CD4-positive, alpha-beta T cell treated with Interleukin-17A for 4 hours (primary cell): ENCODE data around the gene MYOZ1.
A peak's percentile ranks its signal among the peaks of the same experiment; 100 is the strongest.
"Not testable (repeated sequence)": the region's sequence is repeated elsewhere in the genome, so short reads cannot be mapped to it uniquely, and the experiment has no call there.

ENCODE experiments used
- DNase-seq: peaks from one replicate; pipeline ENCODE4 v3.0.0-alpha.2; 2020; ENCODE audit warnings: mixed read lengths

MYOZ1 gene

GRCh38 chr10:73647211-73647874 lies 6.1 kb upstream of the MYOZ1 start:
- DNase-seq, result peak; percentile 44

DNA sequence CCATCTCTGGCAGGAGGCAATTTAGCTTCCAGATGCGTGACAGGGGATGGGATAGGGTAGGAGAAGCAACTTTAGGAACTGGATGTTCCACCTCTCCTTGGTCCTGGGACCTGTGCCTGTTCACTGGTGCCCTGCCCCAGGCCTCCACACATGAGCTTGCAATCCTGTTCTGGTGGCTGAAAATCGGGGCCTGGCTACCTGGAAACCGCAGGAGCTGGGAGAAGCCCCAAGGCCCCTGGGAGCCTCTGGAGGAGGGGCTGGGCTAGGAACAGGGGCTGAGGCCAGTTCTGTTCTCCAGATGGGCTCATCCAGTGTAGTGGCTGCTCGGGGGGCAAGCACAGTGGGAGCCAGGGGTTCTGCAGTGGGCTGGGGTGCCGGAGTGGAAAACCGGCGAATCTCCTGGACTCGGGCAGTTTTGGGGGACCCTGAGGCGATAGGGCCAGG lies 5.3 kb upstream of the MYOZ1 start:
- DNase-seq, result no peak

DNA sequence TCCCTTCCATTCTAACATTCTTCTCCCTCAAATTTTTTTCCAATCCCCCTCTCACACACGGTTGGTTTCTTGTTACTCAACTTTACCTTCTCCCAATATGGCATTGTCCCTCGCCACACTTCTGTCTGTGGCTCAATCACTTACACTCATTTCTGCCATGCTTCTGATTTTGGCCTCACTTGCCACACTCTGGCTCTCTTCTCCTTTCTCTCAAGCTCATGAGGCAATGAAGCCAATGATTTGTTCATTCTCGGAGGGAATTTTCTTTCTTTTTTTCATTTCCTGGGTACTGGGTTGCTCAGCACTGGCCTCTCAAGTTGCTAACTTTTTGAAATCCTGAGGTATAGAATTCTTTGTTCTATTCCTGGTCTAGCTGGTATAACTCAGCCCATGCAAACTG lies 4.0 kb upstream of the MYOZ1 start:
- DNase-seq, result no peak

- DNase-seq, result no peak
These were observed 3.5 kb upstream of the MYOZ1 start for GRCh38 chr10:73644767-73645166.

- peak; percentile 70 for DNase-seq
These were observed 2.9 kb upstream of the MYOZ1 start for GRCh38 chr10:73644015-73644743.

- no peak for DNase-seq
These were observed 2.1 kb upstream of the MYOZ1 start for GRCh38 chr10:73643362-73643761.

DNA sequence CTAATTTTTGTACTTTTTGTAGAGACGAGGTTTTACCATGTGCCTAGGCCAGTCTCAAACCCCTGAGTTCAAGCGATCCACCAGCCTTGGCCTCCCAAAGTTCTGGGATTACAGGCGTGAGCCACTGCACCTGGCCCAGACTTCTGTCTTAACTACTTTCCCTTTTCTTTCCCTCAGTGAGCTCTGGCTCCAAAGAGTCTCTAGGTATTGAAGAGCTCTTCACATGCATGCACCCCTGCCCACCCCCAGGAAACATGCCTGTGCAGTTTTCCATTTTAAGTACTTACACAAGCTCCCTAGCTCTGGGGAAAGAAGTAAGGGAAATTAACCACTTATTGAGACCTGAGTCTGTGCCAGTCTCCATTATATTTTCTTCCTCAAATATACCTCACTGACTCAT lies 2.0 kb downstream of the MYOZ1 start:
- DNase-seq, result no peak

DNA sequence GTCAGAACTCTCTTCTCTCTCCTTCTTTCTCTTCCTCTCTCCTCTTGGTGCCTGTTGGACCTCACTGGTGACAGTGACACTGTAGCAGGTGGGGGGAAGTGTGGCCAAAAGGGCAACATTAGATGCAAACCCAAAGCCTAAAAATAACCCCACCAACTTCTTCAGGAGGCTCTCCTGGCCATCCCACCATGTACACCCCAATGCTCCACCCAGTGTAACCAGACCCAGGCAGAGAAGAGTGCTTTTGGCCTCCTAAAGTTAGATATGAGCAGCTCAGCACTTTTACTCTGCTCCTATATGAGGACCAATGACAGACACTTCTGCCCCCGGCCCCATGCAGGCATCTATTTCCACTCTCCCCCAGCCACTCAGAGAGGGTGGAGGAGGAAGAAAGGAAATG lies 5.5 kb downstream of the MYOZ1 start:
- no peak for DNase-seq

DNA sequence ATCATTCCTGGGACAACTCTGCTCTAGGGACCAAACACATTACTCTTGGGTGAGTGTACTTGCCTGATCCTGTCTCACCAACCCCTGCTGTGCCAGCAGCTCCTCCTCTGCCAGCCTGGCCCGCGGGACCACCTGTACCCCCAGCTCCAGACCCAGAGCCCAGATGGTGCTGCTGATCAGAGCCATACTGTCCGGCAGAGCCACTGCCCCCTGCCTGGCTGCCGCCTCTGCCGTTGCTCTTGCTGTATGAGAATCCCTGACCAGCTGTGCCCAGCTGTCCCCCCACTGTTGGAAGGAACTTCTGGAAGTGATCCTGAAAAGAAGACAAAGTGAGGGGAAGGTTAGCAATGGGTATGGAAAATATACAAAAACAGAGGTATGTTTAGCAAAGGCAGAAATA lies 6.9 kb downstream of the MYOZ1 start:
- no peak for DNase-seq

- no peak for DNase-seq
These were observed 12.1 kb downstream of the MYOZ1 start for GRCh38 chr10:73629165-73629564.

GRCh38 chr10:73628405-73628804 lies 12.9 kb downstream of the MYOZ1 start:
- no peak for DNase-seq

DNA sequence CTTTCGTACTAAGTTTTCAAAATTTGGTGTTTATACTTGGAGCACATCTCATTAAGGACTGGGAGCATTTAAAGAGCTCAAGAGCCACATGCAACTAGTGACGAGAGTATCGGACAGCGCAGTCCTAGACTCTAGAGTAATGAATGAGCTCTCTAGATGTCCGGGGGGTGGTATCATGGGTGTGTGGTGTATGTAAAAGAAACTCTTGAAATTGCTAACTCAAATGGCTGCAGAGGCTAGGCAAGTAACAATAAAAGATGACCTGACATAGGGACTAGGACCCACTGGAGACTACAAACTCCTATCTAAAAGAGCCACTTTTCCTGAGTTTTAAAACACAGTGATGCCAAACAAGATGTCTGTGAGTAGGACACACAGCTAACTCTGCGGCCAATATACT lies 14.0 kb downstream of the MYOZ1 start:
- DNase-seq, result no peak

- DNase-seq, result peak; percentile 92
These were observed 15.2 kb downstream of the MYOZ1 start for GRCh38 chr10:73625884-73626752.

GRCh38 chr10:73625004-73625883 lies 16.0 kb downstream of the MYOZ1 start:
- peak; percentile 18 for DNase-seq

- no peak for DNase-seq
These were observed 18.2 kb downstream of the MYOZ1 start for GRCh38 chr10:73623056-73623455.

GRCh38 chr10:73620974-73621373 lies 20.3 kb downstream of the MYOZ1 start:
- not testable (repeated sequence) for DNase-seq

DNA sequence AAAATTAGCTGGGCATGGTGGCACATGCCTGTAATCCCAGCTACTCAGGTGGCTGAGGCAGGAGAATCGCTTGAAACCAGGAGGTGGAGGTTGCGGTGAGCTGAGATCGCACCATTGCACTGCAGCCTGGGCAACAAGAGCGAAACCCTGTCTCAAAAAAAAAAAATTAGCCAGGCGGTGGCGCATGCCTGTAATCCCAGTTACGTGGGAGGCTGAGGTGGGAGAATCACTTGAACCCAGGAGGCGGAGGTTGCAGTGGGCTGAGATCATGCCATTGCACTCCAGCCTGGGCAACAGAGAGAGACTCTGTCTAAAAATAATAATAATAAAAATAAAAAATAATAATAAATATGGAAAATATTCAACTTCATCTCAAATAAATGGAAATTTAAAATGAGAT lies 24.1 kb downstream of the MYOZ1 start:
- DNase-seq, result not testable (repeated sequence)

DNA sequence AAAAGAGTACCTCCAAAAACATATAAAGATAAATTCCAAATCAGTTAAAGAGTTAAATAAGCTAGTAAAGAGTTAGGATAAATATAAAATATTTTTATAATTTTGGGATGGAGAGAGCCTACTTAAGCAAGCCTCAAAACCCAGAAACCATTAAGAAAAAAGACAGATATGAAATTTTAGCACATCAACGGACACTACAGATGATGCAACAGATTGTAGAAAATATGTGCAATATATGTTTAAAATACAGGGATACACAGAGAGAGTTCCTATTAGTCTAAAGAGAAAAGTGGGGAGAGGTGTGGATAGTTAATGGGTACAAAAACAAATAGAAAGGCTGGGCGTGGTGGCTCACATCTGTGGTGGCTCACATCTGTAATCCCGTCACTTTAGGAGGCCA lies 26.6 kb downstream of the MYOZ1 start:
- DNase-seq, result no peak

- DNase-seq, result no peak
These were observed 32.2 kb downstream of the MYOZ1 start for GRCh38 chr10:73609116-73609515.

DNA sequence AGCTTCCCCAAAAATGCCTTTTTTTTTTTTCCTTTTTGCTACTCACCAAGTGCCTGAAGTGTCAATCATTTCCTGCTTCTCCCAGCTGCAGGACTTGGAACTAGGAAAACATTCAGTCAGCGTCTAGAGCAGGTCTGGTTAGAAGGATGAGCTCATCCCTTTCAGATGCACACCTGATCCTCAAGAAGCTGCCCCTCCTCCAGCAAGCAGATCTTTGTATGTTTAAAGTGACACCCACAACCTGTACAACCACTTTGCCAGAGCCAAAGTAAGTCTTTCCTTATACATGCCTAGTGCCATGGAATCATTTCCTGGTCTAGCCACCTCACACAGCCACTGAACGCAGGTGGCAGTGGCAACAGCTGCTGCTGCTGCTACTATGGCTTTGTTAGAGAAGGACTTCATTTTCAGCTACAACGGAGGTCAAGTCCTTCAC lies 39.8 kb downstream of the MYOZ1 start:
- DNase-seq, result no peak

DNA sequence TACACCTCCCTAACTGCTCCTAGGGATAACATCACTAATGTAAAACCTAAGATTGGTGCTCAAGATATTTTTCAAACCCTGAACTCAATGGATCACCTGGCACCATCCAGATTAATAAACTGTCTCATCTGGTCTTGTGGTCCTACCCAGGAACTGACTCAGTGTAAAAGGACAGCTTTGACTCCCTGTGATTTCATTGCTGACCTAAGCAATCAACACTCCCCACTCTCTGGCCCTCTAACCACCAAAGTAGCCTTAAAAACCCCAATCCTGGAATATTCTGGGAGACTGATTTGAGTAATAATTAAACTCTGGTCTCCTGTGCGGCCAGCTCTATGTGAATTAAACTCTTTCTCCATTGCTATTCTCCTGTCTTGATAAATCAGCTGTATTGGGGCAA lies 43.9 kb downstream of the MYOZ1 start:
- DNase-seq, result no peak

GRCh38 chr10:73593812-73594211 lies 47.5 kb downstream of the MYOZ1 start:
- DNase-seq, result no peak

GRCh38 chr10:73593110-73593509 lies 48.2 kb downstream of the MYOZ1 start:
- DNase-seq, result no peak
